Breast epithelium (tissue), 4 donors: ENCODE data around the gene ADGRA1. TPM values are rescaled to one million over a fixed set of nuclear protein-coding genes. Genes with fewer than 3 reads are reported as not detected.

Experiments
- DNase-seq, 2 donors: peaks; one replicate each; pipeline ENCODE4 v3.0.0-alpha.2; 2019; ENCODE audit warnings: low spot score in 2 of 2
- H3K27ac ChIP-seq, 2 donors: fragments of 200-600 bp; sonication (generic) in 1 of 2; one replicate each; pipeline ENCODE4 v1.5.1; 2016 to 2019; ENCODE audit warnings: mild to moderate bottlenecking in 1 of 2
- H3K27me3 ChIP-seq, 2 donors: fragments of 200-600 bp; sonication (generic) in 1 of 2; one replicate each; pipeline versions ENCODE4 v1.5.1 to v1.6.0; 2017 to 2019; ENCODE audit warnings: control low read depth in 1 of 2, mild to moderate bottlenecking in 1 of 2
- H3K36me3 ChIP-seq: fragments of 200-600 bp; one replicate; pipeline ENCODE4 v1.5.1; 2019
- H3K4me1 ChIP-seq, 2 donors: fragments of 200-600 bp; sonication (generic); one replicate each; pipeline ENCODE4 v1.5.1; 2016 to 2019; ENCODE audit warnings: control low read depth in 1 of 2
- H3K4me3 ChIP-seq, 3 donors: fragments of 200-600 bp; sonication (generic); 1 replicate in 2 of 3; 2 replicates in 1 of 3; pipeline ENCODE4 v1.5.1; 2016 to 2019; ENCODE audit warnings: mild to moderate bottlenecking in 3 of 3, moderate library complexity in 2 of 3
- H3K9me3 ChIP-seq, 2 donors: fragments of 200-600 bp; sonication (generic) in 1 of 2; one replicate each; pipeline ENCODE4 v1.5.1; 2016 to 2019; ENCODE audit warnings: control low read depth in 1 of 2
- POLR2A ChIP-seq: fragments of 450-650 bp; IDR thresholded peaks from one replicate; pipeline ENCODE4 v1.6.1; 2016; ENCODE audit warnings: antibody characterized with exemption, mild to moderate bottlenecking, moderate library complexity
- POLR2AphosphoS5 ChIP-seq, 3 donors: sonication (generic); formaldehyde crosslinking; IDR thresholded peaks; one replicate each; pipeline ENCODE4 v1.6.1; 2017; ENCODE audit warnings: antibody characterized with exemption in 3 of 3
- intact Hi-C: fragments of 100-400 bp; cut with DNase I; formaldehyde crosslinking; loops from one replicate; pipeline ENCODE4 v1.15.1; 2023; ENCODE audit warnings: low total_unique reads
- total RNA-seq, 3 donors: library from RNA; depleted of rRNA; stranded (reverse); fragments of >200 nt; gene quantifications; one replicate each; pipeline ENCODE4 v1.1.0, GENCODE V29; 2016
- TF ChIP-seq, protein P1 (sequence below), 3 donors: fragments of 450-650 bp; IDR thresholded peaks; one replicate each; pipeline ENCODE4 v1.5.1; 2016 to 2017; ENCODE audit warnings: antibody characterized with exemption in 3 of 3, mild to moderate bottlenecking in 3 of 3, moderate library complexity in 3 of 3

ADGRA1 gene
- total RNA-seq, 3 donors from 2014 or later = 0.33 TPM; not detected in 2

DNA sequence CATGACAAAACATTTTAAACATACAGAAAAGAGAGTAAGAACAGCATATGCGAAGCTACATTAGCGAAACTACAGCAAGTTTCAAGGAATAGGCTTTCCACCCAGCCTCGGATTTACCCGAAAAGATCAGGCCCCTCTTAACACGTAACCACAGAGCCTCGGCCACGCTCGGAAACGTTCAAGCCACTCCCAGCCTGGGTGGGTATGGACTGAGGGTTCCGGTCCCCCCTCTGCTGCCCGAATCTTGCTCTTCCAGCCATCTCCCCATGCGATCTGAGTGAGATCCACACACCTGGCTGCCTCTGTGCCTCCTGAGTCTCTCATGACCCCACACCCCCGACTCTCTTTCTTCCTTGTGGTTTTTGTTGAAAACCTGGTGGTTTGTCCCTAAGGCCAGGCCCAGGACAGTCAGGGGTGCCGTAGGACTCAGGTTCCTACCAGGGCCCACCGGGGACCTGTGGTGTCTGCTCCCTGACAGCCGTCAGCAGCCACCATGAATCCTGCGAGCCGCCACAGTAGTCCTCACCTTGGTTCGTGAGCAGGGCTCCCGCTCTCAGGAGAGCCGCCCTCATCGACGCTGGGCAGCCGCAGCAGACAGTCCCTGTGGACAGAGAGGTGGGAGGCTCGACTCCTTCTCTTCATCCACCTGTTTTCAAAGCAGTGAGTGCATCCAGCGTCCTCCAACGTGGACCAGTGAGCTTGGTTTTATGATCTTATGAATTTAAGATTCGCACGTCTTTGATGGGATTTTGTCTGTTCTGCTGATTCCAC, 90.8 kb downstream of the ADGRA1 start:
- Histone ChIP-seq H3K4me1 (no peaks in the 10 kb centered on the region), H3K36me3 (no peaks in the 10 kb centered on the region), H3K4me3 (no peak overlapping the region), H3K27ac (no peak overlapping the region), H3K9me3 (no peaks in the 10 kb centered on the region), H3K27me3 (peaks cover 0 to 24% of the 10 kb centered on the region in 2 donors)
- no peak for DNase-seq
- TF ChIP-seq POLR2A (no peak), POLR2AphosphoS5 (IDR thresholded peaks at IDR 0.05) (no peak)
- TF ChIP-seq, protein P1, sequence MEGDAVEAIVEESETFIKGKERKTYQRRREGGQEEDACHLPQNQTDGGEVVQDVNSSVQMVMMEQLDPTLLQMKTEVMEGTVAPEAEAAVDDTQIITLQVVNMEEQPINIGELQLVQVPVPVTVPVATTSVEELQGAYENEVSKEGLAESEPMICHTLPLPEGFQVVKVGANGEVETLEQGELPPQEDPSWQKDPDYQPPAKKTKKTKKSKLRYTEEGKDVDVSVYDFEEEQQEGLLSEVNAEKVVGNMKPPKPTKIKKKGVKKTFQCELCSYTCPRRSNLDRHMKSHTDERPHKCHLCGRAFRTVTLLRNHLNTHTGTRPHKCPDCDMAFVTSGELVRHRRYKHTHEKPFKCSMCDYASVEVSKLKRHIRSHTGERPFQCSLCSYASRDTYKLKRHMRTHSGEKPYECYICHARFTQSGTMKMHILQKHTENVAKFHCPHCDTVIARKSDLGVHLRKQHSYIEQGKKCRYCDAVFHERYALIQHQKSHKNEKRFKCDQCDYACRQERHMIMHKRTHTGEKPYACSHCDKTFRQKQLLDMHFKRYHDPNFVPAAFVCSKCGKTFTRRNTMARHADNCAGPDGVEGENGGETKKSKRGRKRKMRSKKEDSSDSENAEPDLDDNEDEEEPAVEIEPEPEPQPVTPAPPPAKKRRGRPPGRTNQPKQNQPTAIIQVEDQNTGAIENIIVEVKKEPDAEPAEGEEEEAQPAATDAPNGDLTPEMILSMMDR (IDR thresholded peaks at IDR 0.05) = no peak
- intact Hi-C loops = no loop called here

DNA sequence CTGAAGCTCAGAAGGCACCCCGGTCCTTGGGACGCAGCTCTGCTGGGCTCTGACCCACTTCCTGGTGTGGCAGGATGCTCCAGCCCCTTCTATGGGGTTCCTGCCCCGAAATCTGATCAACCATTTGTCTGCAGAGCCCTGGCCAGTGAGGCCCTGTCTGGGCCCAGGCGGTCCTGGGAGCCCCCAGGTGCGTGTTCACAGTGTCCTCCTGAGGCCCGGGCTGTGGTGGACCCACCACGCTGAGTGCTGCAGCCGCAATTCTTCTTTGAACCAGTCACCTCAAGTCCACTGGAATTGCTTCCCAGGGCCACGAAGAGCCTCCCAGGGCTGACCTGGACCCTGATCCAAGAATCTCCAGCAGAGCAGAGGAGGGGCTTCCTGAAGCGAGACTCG, 91.4 kb downstream of the ADGRA1 start:
- intact Hi-C loops = no loop called here
- TF ChIP-seq POLR2AphosphoS5 (IDR thresholded peaks at IDR 0.05) (no peak), POLR2A (no peak)
- TF ChIP-seq, protein P1 (IDR thresholded peaks at IDR 0.05) = no peak
- no peak for DNase-seq

DNA sequence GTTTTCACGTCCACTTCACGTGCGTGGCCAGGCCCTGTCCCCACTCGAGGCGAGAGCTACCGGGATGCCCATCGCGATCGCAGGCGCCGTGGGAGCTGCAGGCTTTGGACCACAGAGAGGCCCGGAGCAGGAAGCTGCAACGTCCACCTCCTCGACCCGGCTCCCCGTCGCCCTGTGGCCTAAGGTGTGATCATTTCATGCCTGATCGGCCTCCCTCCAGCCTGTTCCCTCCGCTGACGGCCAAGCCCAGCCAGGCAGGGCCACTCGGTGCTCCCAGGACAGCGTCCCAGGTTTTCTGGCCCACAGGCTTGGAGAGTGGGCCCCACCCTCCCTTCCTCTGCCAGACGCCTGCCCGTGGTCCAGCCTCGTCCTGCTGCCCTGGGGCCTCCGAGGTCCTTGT, 91.9 kb downstream of the ADGRA1 start:
- Histone ChIP-seq H3K4me1 (no peaks in the 10 kb centered on the region), H3K27me3 (peaks cover 0 to 24% of the 10 kb centered on the region in 2 donors), H3K36me3 (no peaks in the 10 kb centered on the region), H3K9me3 (no peaks in the 10 kb centered on the region), H3K4me3 (no peak overlapping the region), H3K27ac (no peak overlapping the region)
- no peak for TF ChIP-seq POLR2A
- TF ChIP-seq, protein P1 (IDR thresholded peaks at IDR 0.05) = no peak
- TF ChIP-seq POLR2AphosphoS5 (IDR thresholded peaks at IDR 0.05) = no peak
- intact Hi-C loops = no loop called here
- no peak for DNase-seq

More for the DNA sequence above, 91.4 kb downstream of the ADGRA1 start:
- H3K9me3 ChIP-seq = no peaks in the 10 kb centered on the region
- no peak overlapping the region for H3K27ac ChIP-seq
- H3K27me3 ChIP-seq = peaks cover 0 to 24% of the 10 kb centered on the region in 2 donors
- H3K4me1 ChIP-seq = no peaks in the 10 kb centered on the region
- H3K4me3 ChIP-seq = no peak overlapping the region
- H3K36me3 ChIP-seq = no peaks in the 10 kb centered on the region

DNA sequence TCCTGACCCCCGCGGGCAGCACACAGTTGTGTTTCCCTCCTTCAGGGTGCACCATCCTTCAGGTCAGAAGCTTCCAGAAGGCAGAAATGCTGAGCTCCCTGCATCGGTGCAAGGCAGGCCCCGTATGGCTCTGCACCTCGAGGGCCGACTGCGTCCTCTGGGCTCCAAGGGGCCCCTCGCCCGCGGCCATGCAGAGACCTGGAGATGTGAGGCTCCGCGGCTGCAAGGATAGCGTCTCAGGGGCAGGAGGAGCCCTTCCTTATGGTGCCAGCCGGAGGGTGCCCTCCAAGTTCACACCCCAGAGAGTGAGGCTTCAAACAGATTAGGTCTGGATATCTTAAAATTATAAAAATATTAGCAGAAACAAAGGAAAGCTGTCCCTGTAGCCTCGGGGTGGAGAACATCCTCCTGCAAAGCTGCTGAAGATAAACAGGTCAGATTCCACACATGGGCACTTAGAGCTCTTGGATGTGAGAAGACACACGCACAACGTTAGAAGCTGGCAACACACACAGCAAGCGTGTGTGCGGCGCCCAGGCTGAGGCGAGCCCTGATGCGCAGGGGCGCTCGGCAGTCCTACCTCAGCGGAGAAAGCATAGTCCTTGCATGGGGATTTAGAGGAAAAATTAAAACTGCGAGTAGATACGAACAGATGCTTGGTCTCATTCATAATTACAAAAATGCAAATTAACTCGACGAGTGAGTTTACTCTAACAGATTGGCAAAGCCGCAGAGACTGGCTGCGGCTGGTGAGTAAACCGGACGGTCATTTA, 92.7 kb downstream of the ADGRA1 start:
- no peak overlapping the region for H3K27ac ChIP-seq
- DNase-seq = no peak
- intact Hi-C loops = no loop called here
- H3K36me3 ChIP-seq = no peaks in the 10 kb centered on the region
- no peaks in the 10 kb centered on the region for H3K9me3 ChIP-seq
- no peaks in the 10 kb centered on the region for H3K4me1 ChIP-seq
- peaks cover 0 to 24% of the 10 kb centered on the region in 2 donors for H3K27me3 ChIP-seq
- no peak overlapping the region for H3K4me3 ChIP-seq
- TF ChIP-seq, protein P1 (IDR thresholded peaks at IDR 0.05) = no peak
- TF ChIP-seq POLR2A (no peak), POLR2AphosphoS5 (IDR thresholded peaks at IDR 0.05) (no peak)
